Measurements from ENCODE around the gene GUCA1A.

The GUCA1A gene

GRCh38 chr6:42217157-42217518 is 44.0 kb downstream of the GUCA1A start:
- H3K4me3 ChIP-seq (ENCODE audit: low read depth in 1 of 2, low read length in 2 of 2), result peak overlapping the region; percentile 94 to 96
- no peaks in the 10 kb centered on the region for H3K9me3 ChIP-seq (ENCODE audit: control insufficient read depth in 1 of 2, low read length in 2 of 2)
- H3K27me3 ChIP-seq (ENCODE audit: low read depth, low read length), result no peaks in the 10 kb centered on the region
- peak overlapping the region; percentile 92 for H3K27ac ChIP-seq (ENCODE audit: low read length)
- H3K4me1 ChIP-seq (ENCODE audit: control insufficient read depth in 1 of 2, insufficient read depth in 2 of 2, low read length in 2 of 2), result peaks cover 4 to 28% of the 10 kb centered on the region in 2 donors
- peaks cover 9 to 13% of the 10 kb centered on the region in 2 donors for H3K36me3 ChIP-seq (ENCODE audit: control insufficient read depth in 1 of 2, insufficient read depth in 2 of 2, low read length in 2 of 2)

DNA sequence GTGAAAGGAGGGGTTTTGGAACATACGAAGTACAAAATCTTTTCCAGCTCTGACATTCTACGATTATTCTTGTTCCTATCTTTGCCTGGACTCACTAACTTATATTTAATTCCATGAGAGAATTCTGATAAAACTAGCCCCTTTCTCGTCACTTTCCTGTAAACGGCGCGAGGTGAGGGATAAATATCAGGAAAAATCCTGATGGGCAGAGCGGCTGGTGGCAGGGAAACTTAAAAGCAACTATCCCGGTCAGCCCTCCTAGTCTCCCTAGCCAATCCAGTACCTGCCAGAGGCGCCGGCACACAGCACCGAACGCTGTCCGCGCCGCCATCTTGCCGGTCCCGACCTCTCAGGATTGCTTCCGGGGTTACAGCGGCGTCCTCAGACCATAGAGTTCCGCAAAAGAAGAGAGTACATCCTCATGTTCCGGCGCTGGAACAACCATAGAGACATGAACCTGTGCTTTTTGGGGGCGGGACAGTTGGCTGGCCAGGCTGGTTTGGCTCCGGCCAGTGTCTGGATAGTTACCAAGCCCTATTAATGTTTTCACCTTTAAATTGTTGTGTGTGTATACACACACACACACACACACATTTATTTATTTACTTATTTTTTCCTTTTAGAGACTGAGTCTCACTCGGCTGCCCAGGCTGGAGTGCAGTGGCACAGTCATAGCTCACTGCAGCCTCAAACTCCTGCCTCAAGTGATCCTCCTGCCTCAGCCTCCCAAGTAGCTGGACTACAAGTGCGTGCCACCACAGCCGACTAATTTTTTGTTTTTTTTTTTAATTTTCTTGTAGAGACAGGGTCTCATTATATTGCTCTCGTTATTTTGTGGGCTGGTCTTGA is 44.6 kb downstream of the GUCA1A start, which contains the start of gene MRPS10:
Gene MRPS10 (minus strand): TSS at position 343 of the 849 bp plus-strand sequence. CDS start 12 bp downstream, at position 331.
- Histone ChIP-seq H3K4me1 (ENCODE audit: control insufficient read depth in 1 of 2, insufficient read depth in 2 of 2, low read length in 2 of 2) (peaks cover 4 to 28% of the 10 kb centered on the region in 2 donors), H3K4me3 (ENCODE audit: low read depth in 1 of 2, low read length in 2 of 2) (peak within 1 kb of the TSS; percentile 94 to 96), H3K27ac (ENCODE audit: low read length) (peak within 1 kb of the TSS; percentile 92), H3K27me3 (ENCODE audit: low read depth, low read length) (no peaks in the 10 kb centered on the region), H3K36me3 (ENCODE audit: control insufficient read depth in 1 of 2, insufficient read depth in 2 of 2, low read length in 2 of 2) (peaks cover 7 to 8% of the 10 kb centered on the region in 2 donors), H3K9me3 (ENCODE audit: control insufficient read depth in 1 of 2, low read length in 2 of 2) (no peaks in the 10 kb centered on the region)

DNA sequence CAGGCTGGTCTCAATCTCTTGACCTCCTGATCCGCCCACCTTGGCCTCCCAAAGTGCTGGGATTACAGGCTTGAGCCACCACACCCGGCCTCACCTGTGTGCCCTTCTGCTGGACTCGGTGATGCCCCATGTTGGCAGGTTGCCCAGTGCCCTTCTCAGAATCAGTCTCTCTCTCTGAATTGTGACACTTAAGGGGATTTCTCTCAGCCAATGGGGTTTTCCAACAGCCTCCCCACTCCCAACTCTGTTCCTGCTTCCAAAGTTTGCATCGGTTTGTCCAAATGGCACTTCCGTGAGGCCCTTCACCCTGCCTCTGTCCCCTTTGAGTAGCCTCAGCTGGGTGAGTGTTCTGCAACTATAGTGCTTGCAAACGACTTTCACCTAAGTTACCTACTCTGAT is 47.6 kb downstream of the GUCA1A start:
- Histone ChIP-seq H3K27me3 (ENCODE audit: low read depth, low read length) (no peaks in the 10 kb centered on the region), H3K4me3 (ENCODE audit: low read depth in 1 of 2, low read length in 2 of 2) (no peak overlapping the region), H3K9me3 (ENCODE audit: control insufficient read depth in 1 of 2, low read length in 2 of 2) (no peaks in the 10 kb centered on the region), H3K36me3 (ENCODE audit: control insufficient read depth in 1 of 2, insufficient read depth in 2 of 2, low read length in 2 of 2) (no peaks in the 10 kb centered on the region), H3K4me1 (ENCODE audit: control insufficient read depth in 1 of 2, insufficient read depth in 2 of 2, low read length in 2 of 2) (peaks cover 4 to 17% of the 10 kb centered on the region in 2 donors), H3K27ac (ENCODE audit: low read length) (no peak overlapping the region)

GRCh38 chr6:42221546-42221945 is 48.4 kb downstream of the GUCA1A start:
- no peaks in the 10 kb centered on the region for H3K27me3 ChIP-seq (ENCODE audit: low read depth, low read length)

DNA sequence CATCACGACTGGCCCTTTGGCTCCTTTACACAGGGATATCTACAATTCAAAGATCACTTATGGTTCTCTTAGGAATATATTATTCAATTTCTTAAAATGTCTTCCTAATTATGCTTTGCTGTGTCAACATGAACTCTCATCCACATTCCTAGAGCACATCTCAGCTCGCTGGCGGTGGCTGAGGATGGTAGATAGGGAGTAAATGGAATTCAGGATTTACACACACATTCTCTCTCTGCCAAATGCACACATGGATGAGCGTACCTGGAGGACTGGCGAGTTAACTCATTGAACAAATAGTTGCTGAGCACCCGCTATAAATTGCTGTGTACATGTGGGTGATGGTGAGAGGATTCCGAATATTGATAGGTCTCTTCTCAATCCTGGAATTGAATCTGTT is 49.3 kb downstream of the GUCA1A start:
- no peak overlapping the region for H3K4me3 ChIP-seq (ENCODE audit: low read depth in 1 of 2, low read length in 2 of 2)
- H3K27me3 ChIP-seq (ENCODE audit: low read depth, low read length), result no peaks in the 10 kb centered on the region
- no peaks in the 10 kb centered on the region for H3K9me3 ChIP-seq (ENCODE audit: control insufficient read depth in 1 of 2, low read length in 2 of 2)
- H3K36me3 ChIP-seq (ENCODE audit: control insufficient read depth in 1 of 2, insufficient read depth in 2 of 2, low read length in 2 of 2), result peaks cover 0 to 3% of the 10 kb centered on the region in 2 donors
- peaks cover 0 to 4% of the 10 kb centered on the region in 2 donors for H3K4me1 ChIP-seq (ENCODE audit: control insufficient read depth in 1 of 2, insufficient read depth in 2 of 2, low read length in 2 of 2)
- H3K27ac ChIP-seq (ENCODE audit: low read length), result no peak overlapping the region

More at GRCh38 chr6:42221546-42221945, 48.4 kb downstream of the GUCA1A start:
- no peak overlapping the region for H3K27ac ChIP-seq (ENCODE audit: low read length)
- H3K9me3 ChIP-seq (ENCODE audit: control insufficient read depth in 1 of 2, low read length in 2 of 2), result no peaks in the 10 kb centered on the region
- no peaks in the 10 kb centered on the region for H3K36me3 ChIP-seq (ENCODE audit: control insufficient read depth in 1 of 2, insufficient read depth in 2 of 2, low read length in 2 of 2)
- no peak overlapping the region for H3K4me3 ChIP-seq (ENCODE audit: low read depth in 1 of 2, low read length in 2 of 2)
- peaks cover 3 to 9% of the 10 kb centered on the region in 2 donors for H3K4me1 ChIP-seq (ENCODE audit: control insufficient read depth in 1 of 2, insufficient read depth in 2 of 2, low read length in 2 of 2)

- Histone ChIP-seq H3K4me3 (ENCODE audit: low read depth in 1 of 2, low read length in 2 of 2) (no peak overlapping the region), H3K27ac (ENCODE audit: low read length) (peak overlapping the region; percentile 10), H3K4me1 (ENCODE audit: control insufficient read depth in 1 of 2, insufficient read depth in 2 of 2, low read length in 2 of 2) (no peaks in the 10 kb centered on the region), H3K27me3 (ENCODE audit: low read depth, low read length) (no peaks in the 10 kb centered on the region), H3K9me3 (ENCODE audit: control insufficient read depth in 1 of 2, low read length in 2 of 2) (no peaks in the 10 kb centered on the region), H3K36me3 (ENCODE audit: control insufficient read depth in 1 of 2, insufficient read depth in 2 of 2, low read length in 2 of 2) (peaks cover 0 to 6% of the 10 kb centered on the region in 2 donors)
Observed at GRCh38 chr6:42224222-42225028, 51.3 kb downstream of the GUCA1A start.

DNA sequence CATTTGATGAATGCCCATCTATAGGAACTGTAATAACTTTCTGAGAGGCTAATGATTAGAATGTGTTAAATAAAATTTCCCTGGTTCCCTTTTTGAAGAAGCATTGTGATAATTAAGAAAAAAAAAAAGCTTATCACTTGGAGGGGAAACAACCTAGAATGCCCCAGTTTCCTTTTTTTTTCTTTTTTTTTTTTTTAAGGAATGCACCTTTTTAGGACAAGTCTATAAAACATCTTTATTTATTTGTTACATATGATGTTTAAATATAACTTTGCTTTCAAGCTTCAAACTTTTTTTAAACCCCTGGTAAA is 51.8 kb downstream of the GUCA1A start:
- H3K27me3 ChIP-seq (ENCODE audit: low read depth, low read length), result no peaks in the 10 kb centered on the region
- peak overlapping the region; percentile 10 for H3K27ac ChIP-seq (ENCODE audit: low read length)
- H3K4me1 ChIP-seq (ENCODE audit: control insufficient read depth in 1 of 2, insufficient read depth in 2 of 2, low read length in 2 of 2), result no peaks in the 10 kb centered on the region
- H3K9me3 ChIP-seq (ENCODE audit: control insufficient read depth in 1 of 2, low read length in 2 of 2), result no peaks in the 10 kb centered on the region
- H3K36me3 ChIP-seq (ENCODE audit: control insufficient read depth in 1 of 2, insufficient read depth in 2 of 2, low read length in 2 of 2), result peaks cover 0 to 6% of the 10 kb centered on the region in 2 donors
- no peak overlapping the region for H3K4me3 ChIP-seq (ENCODE audit: low read depth in 1 of 2, low read length in 2 of 2)

DNA sequence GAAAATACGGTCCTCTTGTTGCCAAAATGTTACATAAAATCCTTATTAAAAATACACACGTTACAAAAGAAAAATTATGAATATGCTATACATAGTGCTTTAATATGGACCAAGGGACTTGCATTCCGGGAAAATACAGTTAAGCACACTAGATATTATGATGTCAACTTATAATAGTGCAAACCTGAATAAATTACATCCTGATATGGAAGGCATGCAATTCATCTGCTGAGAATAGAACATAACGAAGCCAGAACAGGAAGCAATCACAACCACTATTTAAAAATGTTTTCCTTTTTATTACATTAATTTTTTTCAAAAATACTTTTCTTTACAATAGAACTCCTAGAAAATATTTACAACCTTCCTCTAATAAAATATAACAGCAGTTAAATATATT is 52.3 kb downstream of the GUCA1A start:
- H3K27ac ChIP-seq (ENCODE audit: low read length), result no peak overlapping the region
- no peaks in the 10 kb centered on the region for H3K27me3 ChIP-seq (ENCODE audit: low read depth, low read length)
- peaks cover under 1 to 6% of the 10 kb centered on the region in 2 donors for H3K36me3 ChIP-seq (ENCODE audit: control insufficient read depth in 1 of 2, insufficient read depth in 2 of 2, low read length in 2 of 2)
- H3K9me3 ChIP-seq (ENCODE audit: control insufficient read depth in 1 of 2, low read length in 2 of 2), result no peaks in the 10 kb centered on the region
- no peak overlapping the region for H3K4me3 ChIP-seq (ENCODE audit: low read depth in 1 of 2, low read length in 2 of 2)
- H3K4me1 ChIP-seq (ENCODE audit: control insufficient read depth in 1 of 2, insufficient read depth in 2 of 2, low read length in 2 of 2), result no peaks in the 10 kb centered on the region

DNA sequence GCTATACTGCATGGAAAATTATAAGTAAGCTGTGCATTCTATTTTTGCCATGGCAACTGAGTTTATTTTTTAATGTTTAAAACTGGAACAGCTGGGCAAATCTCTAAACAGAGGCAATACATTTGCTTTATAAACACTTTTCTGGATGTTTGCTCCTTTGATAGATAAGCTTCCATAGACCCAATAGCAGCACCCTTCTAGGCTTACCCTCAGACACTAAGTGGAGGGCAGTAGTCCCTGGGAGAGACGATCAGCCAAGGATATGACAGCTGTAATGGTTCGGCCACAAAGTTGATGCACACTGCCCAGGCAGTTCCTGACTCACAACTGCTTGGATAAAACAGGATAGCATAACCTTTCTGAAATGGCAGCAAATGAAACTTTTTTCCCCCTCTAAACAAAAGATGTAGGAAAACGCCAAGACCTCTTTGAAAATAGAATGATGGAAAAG is 53.0 kb downstream of the GUCA1A start:
- Histone ChIP-seq H3K4me1 (ENCODE audit: control insufficient read depth in 1 of 2, insufficient read depth in 2 of 2, low read length in 2 of 2) (no peaks in the 10 kb centered on the region), H3K36me3 (ENCODE audit: control insufficient read depth in 1 of 2, insufficient read depth in 2 of 2, low read length in 2 of 2) (peaks cover 4 to 6% of the 10 kb centered on the region in 2 donors), H3K4me3 (ENCODE audit: low read depth in 1 of 2, low read length in 2 of 2) (no peak overlapping the region), H3K9me3 (ENCODE audit: control insufficient read depth in 1 of 2, low read length in 2 of 2) (no peaks in the 10 kb centered on the region), H3K27me3 (ENCODE audit: low read depth, low read length) (no peaks in the 10 kb centered on the region), H3K27ac (ENCODE audit: low read length) (peak overlapping the region; percentile 48)

DNA sequence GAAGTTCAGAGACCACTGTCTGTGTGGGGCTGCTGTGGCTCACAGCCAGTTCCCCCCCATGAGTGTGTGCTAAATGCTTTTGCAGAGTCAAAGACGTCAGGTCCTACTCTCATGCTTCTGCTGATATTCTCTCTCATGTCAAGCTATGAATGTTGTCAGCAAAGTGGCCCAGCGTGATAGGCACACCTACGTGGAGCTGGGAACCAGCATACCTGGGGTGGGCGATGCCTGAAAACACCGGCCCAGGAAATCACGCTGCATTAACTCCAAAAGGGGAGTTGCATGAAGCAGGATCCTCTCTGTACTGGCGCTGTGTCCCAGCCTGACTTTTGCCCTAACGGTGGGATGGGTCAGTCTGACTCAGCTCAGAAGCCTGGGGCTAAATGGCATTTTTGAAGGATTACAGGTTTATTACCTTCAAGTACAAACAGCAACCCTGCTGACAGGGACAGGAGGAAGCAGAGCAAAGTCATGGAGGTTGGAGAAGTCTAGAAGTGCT is 53.5 kb downstream of the GUCA1A start:
- Histone ChIP-seq H3K36me3 (ENCODE audit: control insufficient read depth in 1 of 2, insufficient read depth in 2 of 2, low read length in 2 of 2) (peaks cover 4 to 10% of the 10 kb centered on the region in 2 donors), H3K4me3 (ENCODE audit: low read depth in 1 of 2, low read length in 2 of 2) (no peak overlapping the region), H3K27ac (ENCODE audit: low read length) (peak overlapping the region; percentile 48)

GRCh38 chr6:42227173-42227850 is 54.1 kb downstream of the GUCA1A start:
- no peak overlapping the region for H3K4me3 ChIP-seq (ENCODE audit: low read depth in 1 of 2, low read length in 2 of 2)
- H3K27me3 ChIP-seq (ENCODE audit: low read depth, low read length), result no peaks in the 10 kb centered on the region
- H3K36me3 ChIP-seq (ENCODE audit: control insufficient read depth in 1 of 2, insufficient read depth in 2 of 2, low read length in 2 of 2), result peaks cover 4 to 16% of the 10 kb centered on the region in 2 donors
- peak overlapping the region; percentile 48 for H3K27ac ChIP-seq (ENCODE audit: low read length)
- H3K4me1 ChIP-seq (ENCODE audit: control insufficient read depth in 1 of 2, insufficient read depth in 2 of 2, low read length in 2 of 2), result no peaks in the 10 kb centered on the region
- H3K9me3 ChIP-seq (ENCODE audit: control insufficient read depth in 1 of 2, low read length in 2 of 2), result no peaks in the 10 kb centered on the region

More for the DNA sequence above, 53.5 kb downstream of the GUCA1A start:
- Histone ChIP-seq H3K27me3 (ENCODE audit: low read depth, low read length) (no peaks in the 10 kb centered on the region), H3K9me3 (ENCODE audit: control insufficient read depth in 1 of 2, low read length in 2 of 2) (no peaks in the 10 kb centered on the region), H3K4me1 (ENCODE audit: control insufficient read depth in 1 of 2, insufficient read depth in 2 of 2, low read length in 2 of 2) (no peaks in the 10 kb centered on the region)
